CD4-positive, alpha-beta memory T cell (primary cell): Measurements from ENCODE around the gene DDAH2. TPM values are rescaled to one million over a fixed set of nuclear protein-coding genes. Genes with fewer than 3 reads are reported as not detected.

Experiments used
- CTCF ChIA-PET: fragments of 350-600 bp; sonication (Branson Sonifier 250); formaldehyde crosslinking; loops from one replicate; lab custom pipeline; 2021; ENCODE audit warnings: inconsistent platforms; ENCODE audit not compliant: partially characterized antibody; lab: Charles Lee
- POLR2A ChIA-PET: fragments of 350-600 bp; sonication (Branson Sonifier 250); formaldehyde crosslinking; loops from one replicate; lab custom pipeline; 2021; ENCODE audit not compliant: partially characterized antibody; lab: Charles Lee
- DNase-seq, 5 donors: peaks; one replicate each; pipeline versions ENCODE4 v3.0.0 to v3.0.0-alpha.2; 2020 to 2022; ENCODE audit warnings: mixed read lengths in 1 of 5
- H3K27ac ChIP-seq: one replicate; pipeline ENCODE4 v1.7.0; 2013; ENCODE audit warnings: low read depth, low read length
- H3K27me3 ChIP-seq: 2 replicates; pipeline ENCODE4 v1.7.0; 2013; ENCODE audit warnings: mild to moderate bottlenecking, low read length, moderate library complexity; ENCODE audit not compliant: insufficient read depth
- H3K36me3 ChIP-seq: 2 replicates; pipeline ENCODE4 v1.7.0; 2013; ENCODE audit warnings: mild to moderate bottlenecking, low read length, moderate library complexity; ENCODE audit not compliant: insufficient read depth
- H3K4me1 ChIP-seq: 2 replicates; pipeline ENCODE4 v1.7.0; 2013; ENCODE audit warnings: mild to moderate bottlenecking, low read length, moderate library complexity; ENCODE audit not compliant: insufficient read depth
- H3K4me3 ChIP-seq, 2 donors: one replicate each; pipeline ENCODE4 v1.7.0; 2013; ENCODE audit warnings: low read length in 2 of 2, mild to moderate bottlenecking in 1 of 2
- H3K9me3 ChIP-seq, 2 donors: one replicate each; pipeline ENCODE4 v1.7.0; 2013; ENCODE audit warnings: low read length in 2 of 2, control low read depth in 1 of 2; ENCODE audit not compliant: control insufficient read depth in 1 of 2
- H3K27ac Mint-ChIP-seq, 7 donors: one replicate each; pipeline ENCODE4 v1.8.0; 2020 to 2021; ENCODE audit warnings: mixed read lengths in 7 of 7, mild to moderate bottlenecking in 6 of 7, inconsistent platforms in 3 of 7, moderate library complexity in 3 of 7
- H3K27me3 Mint-ChIP-seq, 2 donors: one replicate each; pipeline ENCODE4 v1.8.0; 2020 to 2021; ENCODE audit warnings: mixed read lengths in 2 of 2
- H3K36me3 Mint-ChIP-seq, 2 donors: one replicate each; pipeline ENCODE4 v1.8.0; 2020 to 2021; ENCODE audit warnings: mixed read lengths in 2 of 2, inconsistent platforms in 1 of 2, mild to moderate bottlenecking in 1 of 2
- H3K4me1 Mint-ChIP-seq, 4 donors: one replicate each; pipeline ENCODE4 v1.8.0; 2020 to 2021; ENCODE audit warnings: mixed read lengths in 4 of 4, mild to moderate bottlenecking in 1 of 4
- H3K4me3 Mint-ChIP-seq, 8 donors: one replicate each; pipeline ENCODE4 v1.8.0; 2020 to 2021; ENCODE audit warnings: mixed read lengths in 8 of 8, mild to moderate bottlenecking in 7 of 8, moderate library complexity in 6 of 8, inconsistent platforms in 3 of 8
- H3K9me3 Mint-ChIP-seq, 8 donors: one replicate each; pipeline ENCODE4 v1.8.0; 2020 to 2021; ENCODE audit warnings: mixed read lengths in 8 of 8, mild to moderate bottlenecking in 5 of 8, inconsistent platforms in 3 of 8, moderate library complexity in 1 of 8
- intact Hi-C: fragments of 100-400 bp; cut with micrococcal nuclease; formaldehyde crosslinking; loops from one replicate; pipeline ENCODE4 v1.15.1; 2023
- polyA plus RNA-seq, 2 donors: library from polyadenylated mRNA; unstranded; fragments of 300-500 nt; fragmentation: Illumina TruSeq; gene quantifications; one replicate each; pipeline ENCODE4 v1.2.3, GENCODE V29; 2021
- total RNA-seq, 2 experiments: library from RNA; stranded (reverse); gene quantifications; one replicate each; pipeline ENCODE4 v1.2.3, GENCODE V29; 2021

Gene DDAH2
- total and polyA plus RNA-seq, 4 experiments from 2014 or later, result 5.4 to 19.8 (median 11.9) TPM

DNA sequence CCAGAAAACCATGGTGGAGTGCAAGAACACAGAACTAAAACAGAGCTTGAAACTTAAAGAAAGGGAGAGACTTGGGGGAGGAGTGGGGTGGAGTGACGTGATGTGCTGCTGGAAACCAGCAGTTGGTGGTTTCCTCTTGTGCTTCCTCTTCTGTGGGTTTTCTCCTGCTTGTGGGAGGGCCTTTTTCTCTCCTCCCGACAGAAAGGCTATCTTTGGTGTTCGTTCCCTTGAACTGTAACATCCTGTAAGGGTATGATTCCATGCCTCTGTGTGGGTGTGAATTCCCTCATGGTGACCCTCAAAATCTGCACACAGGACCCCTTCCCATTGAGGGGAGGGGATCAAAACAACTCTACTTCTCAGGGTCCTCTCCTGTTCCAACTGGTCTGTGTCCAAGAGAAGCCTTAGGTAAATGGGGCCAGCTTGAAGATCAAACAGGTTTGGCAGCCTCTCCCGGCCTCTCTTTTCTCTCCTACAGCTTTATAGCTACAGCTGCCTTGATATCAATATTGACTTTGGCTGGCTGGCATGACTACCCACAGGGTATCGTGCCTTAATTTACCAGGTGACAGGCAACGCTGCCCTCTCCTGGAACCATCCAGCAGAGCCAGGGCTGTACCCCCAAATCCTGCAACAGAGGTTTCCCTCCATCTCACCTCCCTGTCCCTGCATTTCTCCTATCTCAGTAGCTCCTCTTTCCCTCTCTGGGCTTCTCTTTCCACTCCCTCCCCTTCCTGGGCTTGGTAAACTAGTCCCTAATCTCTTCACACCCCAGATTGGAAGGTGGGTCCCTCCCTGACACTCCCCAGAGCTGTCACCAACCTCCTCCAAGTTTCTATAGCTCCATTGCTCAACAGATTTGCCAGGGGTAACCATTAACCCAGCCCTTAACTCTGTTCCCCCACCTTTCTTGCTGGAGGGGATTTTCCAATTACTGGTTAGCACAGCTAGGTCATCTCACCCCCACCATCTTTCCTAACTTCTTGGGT lies 9.2 kb upstream of the DDAH2 start:
- DNase-seq, result peak; percentile 77 to 88 (median 82)
- H3K27me3 Mint-ChIP-seq, result no peaks in the 10 kb centered on the region
- H3K36me3 Mint-ChIP-seq, result peaks cover 8 to 42% of the 10 kb centered on the region in 2 donors
- ChIA-PET CTCF (interaction anchor here (0.6 to 17.2 kb wide), 18 partner anchors 8 to 156 kb away, joined by 3 to 173 read pairs (median 5); partner anchors contain the start of genes GPANK1, HSPA1A, HSPA1L and LSM2), POLR2A (interaction anchor here (0.5 to 8.9 kb wide), 29 partner anchors 11 to 1691 kb away, joined by 3 to 81 read pairs (median 4); partner anchors contain the start of genes ABHD16A, BAG6, DDAH2 and FKBPL)
- peak overlapping the region; percentile 84 to 99 (median 98) for H3K4me3 Mint-ChIP-seq
- Histone ChIP-seq H3K27ac (peak overlapping the region; percentile 82), H3K36me3 (peaks cover 10% of the 10 kb centered on the region), H3K4me3 (peak overlapping the region; percentile 11 to 95), H3K27me3 (no peaks in the 10 kb centered on the region), H3K9me3 (no peaks in the 10 kb centered on the region), H3K4me1 (peaks cover 57% of the 10 kb centered on the region)
- intact Hi-C loops, result loop anchor here (1.0 to 5.0 kb wide), 5 partner anchors 8 to 73 kb away; partner anchors contain the start of genes ABHD16A and LY6G5C
- peak overlapping the region; percentile 94 to 97 (median 95) for H3K27ac Mint-ChIP-seq
- peaks cover 42 to 80% (median 64%) of the 10 kb centered on the region in 4 donors for H3K4me1 Mint-ChIP-seq
- H3K9me3 Mint-ChIP-seq, result no peaks in the 10 kb centered on the region

DNA sequence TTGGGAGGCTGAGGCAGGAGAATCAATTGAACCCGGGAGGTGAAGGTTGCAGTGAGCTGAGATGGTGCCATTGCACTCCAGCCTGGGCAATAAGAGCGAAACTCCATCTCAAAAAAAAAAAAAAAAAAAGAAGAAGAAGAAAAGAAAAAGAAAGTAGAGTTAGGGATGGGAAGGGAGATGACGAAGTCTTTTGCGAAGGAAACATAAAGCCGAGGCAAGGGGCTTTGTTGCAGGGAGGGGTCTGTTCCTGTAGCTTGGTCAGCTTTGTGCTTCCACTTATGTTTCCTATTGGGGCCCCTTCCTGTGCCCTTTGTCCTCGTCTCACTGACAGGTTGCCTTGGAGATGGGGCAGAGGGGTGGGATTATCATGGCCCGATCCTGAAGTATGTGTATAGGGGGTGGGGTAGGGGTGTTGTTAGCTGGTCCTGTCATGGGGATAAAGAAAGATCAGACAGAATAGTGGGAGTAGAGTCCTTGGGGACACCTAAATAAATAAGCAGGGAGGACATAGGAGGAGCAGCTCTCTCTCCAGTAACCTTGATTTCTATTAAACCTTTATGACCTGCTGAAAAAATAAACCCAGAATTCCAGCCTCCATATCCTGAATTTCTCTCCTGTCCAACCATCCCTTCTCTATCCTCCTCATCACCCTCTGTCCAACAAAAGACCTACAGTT lies 8.4 kb upstream of the DDAH2 start:
- Mint-ChIP-seq H3K4me1 (peaks cover 45 to 83% (median 67%) of the 10 kb centered on the region in 4 donors), H3K4me3 (peak overlapping the region; percentile 84 to 99 (median 98)), H3K9me3 (no peaks in the 10 kb centered on the region), H3K36me3 (peaks cover 11 to 47% of the 10 kb centered on the region in 2 donors), H3K27me3 (no peaks in the 10 kb centered on the region), H3K27ac (peak overlapping the region; percentile 94 to 97 (median 95))
- POLR2A ChIA-PET, result interaction anchor here (0.6 to 8.9 kb wide), 23 partner anchors 10 to 1690 kb away, joined by 3 to 81 read pairs (median 6); partner anchors contain the start of genes ABHD16A, BAG6, C6orf47 and DDAH2
- DNase-seq, result no peak
- Histone ChIP-seq H3K4me3 (peak overlapping the region; percentile 11 to 95), H3K4me1 (peaks cover 60% of the 10 kb centered on the region), H3K36me3 (peaks cover 15% of the 10 kb centered on the region), H3K9me3 (no peaks in the 10 kb centered on the region), H3K27me3 (no peaks in the 10 kb centered on the region), H3K27ac (peak overlapping the region; percentile 82)
- CTCF ChIA-PET, result interaction anchor here (0.6 to 17.2 kb wide), 15 partner anchors 7 to 152 kb away, joined by 3 to 173 read pairs (median 5); partner anchors contain the start of genes GPANK1, HSPA1A, HSPA1L and LSM2
- intact Hi-C loops, result loop anchor here (5.0 kb wide), 1 partner anchor 55 kb away; the partner anchor contains the start of gene LY6G5C

DNA sequence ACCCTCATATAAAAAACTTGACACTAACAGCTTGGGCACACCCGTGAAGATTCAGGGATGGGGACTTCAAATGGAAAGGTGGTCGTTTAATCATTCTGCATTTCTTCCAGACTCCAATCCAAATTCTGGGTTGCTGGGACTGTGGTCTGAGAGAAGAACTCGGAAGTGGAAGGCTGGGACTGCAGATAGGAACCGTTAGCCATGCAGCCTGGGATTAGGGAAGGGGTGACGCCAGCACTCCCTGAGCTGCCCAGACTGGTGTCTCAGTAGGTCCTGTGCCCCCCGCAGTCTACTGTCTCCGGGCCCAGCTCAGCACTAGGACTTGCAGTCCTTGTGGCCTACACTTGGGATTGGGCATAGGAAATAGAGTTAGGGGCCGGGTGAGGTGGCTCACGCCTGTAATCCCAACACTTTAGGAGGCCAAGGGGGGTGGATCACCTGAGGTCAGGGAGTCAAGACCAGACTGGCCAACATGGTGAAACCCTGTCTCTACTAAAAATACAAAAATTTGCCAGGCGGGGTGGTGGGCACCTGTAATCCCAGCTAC lies 7.7 kb upstream of the DDAH2 start:
- Histone ChIP-seq H3K4me1 (peaks cover 62% of the 10 kb centered on the region), H3K36me3 (peaks cover 21% of the 10 kb centered on the region), H3K27ac (peak overlapping the region; percentile 82), H3K27me3 (no peaks in the 10 kb centered on the region), H3K9me3 (no peaks in the 10 kb centered on the region), H3K4me3 (peak overlapping the region; percentile 95 to 99)
- Mint-ChIP-seq H3K9me3 (no peaks in the 10 kb centered on the region), H3K4me3 (peak overlapping the region; percentile 89 to 99 (median 98)), H3K36me3 (peaks cover 18 to 52% of the 10 kb centered on the region in 2 donors), H3K27me3 (no peaks in the 10 kb centered on the region), H3K27ac (peak overlapping the region; percentile 94 to 97 (median 95)), H3K4me1 (peaks cover 45 to 83% (median 67%) of the 10 kb centered on the region in 4 donors)
- intact Hi-C loops, result loop anchor here (1.0 to 5.0 kb wide), 2 partner anchors 55 to 58 kb away; partner anchors contain the start of genes LY6G5C and VARS1
- POLR2A ChIA-PET, result interaction anchor here (0.5 to 8.9 kb wide), 21 partner anchors 9 to 1214 kb away, joined by 3 to 81 read pairs (median 6); partner anchors contain the start of genes ABHD16A, BAG6, C6orf47 and DDAH2
- no peak for DNase-seq
- CTCF ChIA-PET, result interaction anchor here (1.2 to 17.2 kb wide), 7 partner anchors 36 to 96 kb away, joined by 4 to 173 read pairs (median 7); partner anchors contain the start of genes LSM2, LY6G5C and VWA7

DNA sequence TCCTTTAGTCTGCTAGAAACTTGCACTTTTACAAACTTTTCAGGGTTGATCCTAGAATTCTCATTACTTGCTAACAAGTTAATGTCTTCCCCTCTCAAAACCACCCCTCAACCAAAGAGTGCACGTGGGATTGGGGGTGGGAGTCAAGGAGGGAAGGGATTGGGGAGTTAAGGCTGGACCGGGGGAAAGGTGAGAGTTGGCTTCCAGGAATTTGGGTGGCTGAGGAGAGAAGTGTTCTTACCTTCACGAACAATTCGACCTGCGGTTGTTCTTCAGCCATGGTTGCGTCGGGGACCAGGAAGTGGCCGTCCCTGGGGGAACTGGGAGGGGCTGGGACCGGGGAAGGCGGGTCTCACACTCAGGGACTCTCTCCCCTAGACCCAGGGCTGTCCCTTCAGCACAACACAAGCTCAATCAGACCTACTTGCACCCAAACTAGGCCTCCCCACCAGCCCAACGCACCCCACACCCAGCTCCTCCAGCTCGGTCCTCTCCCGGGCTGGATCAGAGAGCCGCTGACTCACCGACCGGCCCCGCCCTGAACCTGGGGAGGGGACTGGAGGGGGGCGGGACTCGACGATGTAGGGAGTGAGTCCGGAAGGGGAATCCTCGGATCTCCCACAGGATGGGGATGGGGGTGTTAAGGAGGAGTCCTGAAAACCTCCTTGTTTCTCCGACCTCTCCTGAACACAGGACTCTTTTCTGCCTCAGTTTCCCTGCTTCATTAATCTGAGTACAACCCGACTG lies 7.1 kb upstream of the DDAH2 start, which contains the start of gene CLIC1:
Gene CLIC1 (minus strand): TSS at position 510 of the 747 bp plus-strand sequence. CDS start 230 bp downstream, at position 280.
- Mint-ChIP-seq H3K4me3 (peak within 1 kb of the TSS; percentile 89 to 99 (median 98)), H3K9me3 (no peaks in the 10 kb centered on the region), H3K36me3 (peaks cover 21 to 56% of the 10 kb centered on the region in 2 donors), H3K27me3 (no peaks in the 10 kb centered on the region), H3K4me1 (peaks cover 45 to 83% (median 66%) of the 10 kb centered on the region in 4 donors), H3K27ac (peak within 1 kb of the TSS; percentile 94 to 97 (median 95))
- intact Hi-C loops, result loop anchor here (1.0 to 5.0 kb wide), 2 partner anchors 54 to 59 kb away; partner anchors contain the start of genes LY6G5C and VARS1
- peaks cover 64% of the 10 kb centered on the region for H3K4me1 ChIP-seq
- H3K36me3 ChIP-seq, result peaks cover 27% of the 10 kb centered on the region
- CTCF ChIA-PET, result interaction anchor here (0.8 to 17.2 kb wide), 8 partner anchors 37 to 127 kb away, joined by 3 to 173 read pairs (median 7); partner anchors contain the start of genes LSM2, LY6G5C, NEU1 and VARS1
- peak within 1 kb of the TSS; percentile 95 to 99 for H3K4me3 ChIP-seq
- no peaks in the 10 kb centered on the region for H3K9me3 ChIP-seq
- H3K27ac ChIP-seq, result peak within 1 kb of the TSS; percentile 82
- H3K27me3 ChIP-seq, result no peaks in the 10 kb centered on the region
- peak; percentile 50 to 82 (median 52) for DNase-seq
- POLR2A ChIA-PET, result interaction anchor here (0.5 to 8.9 kb wide), 19 partner anchors 9 to 1213 kb away, joined by 3 to 81 read pairs (median 6); partner anchors contain the start of genes ABHD16A, BAG6, C6orf47 and DDAH2

DNA sequence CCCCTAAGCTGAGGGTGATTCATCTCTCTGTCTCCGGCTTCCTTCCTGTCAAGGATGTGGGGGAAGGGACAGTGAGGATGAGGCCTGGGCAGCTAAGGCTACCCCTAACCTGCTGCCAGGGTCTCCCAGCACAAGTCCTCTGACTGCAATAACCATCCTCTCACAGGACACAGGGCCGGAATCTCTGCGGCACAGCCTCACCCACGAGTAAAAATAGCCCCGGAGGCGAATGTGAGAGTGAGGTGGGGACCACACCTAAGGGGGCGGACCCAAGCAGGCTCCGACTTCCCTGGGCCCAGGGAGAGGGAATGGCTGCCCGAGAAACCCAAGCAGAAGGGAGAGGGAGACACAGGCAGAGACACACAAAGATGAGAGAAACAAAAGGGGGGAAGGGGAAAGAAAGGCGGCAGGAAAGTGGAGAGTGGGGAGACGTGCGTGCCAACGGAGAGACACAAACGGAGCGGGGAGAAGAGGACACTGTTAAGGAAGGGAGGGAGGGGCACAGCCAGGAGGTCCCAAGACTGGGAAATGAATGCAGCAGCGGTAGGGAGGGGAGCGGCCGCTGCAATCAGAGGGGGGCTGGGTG lies 5.8 kb upstream of the DDAH2 start:
- H3K36me3 Mint-ChIP-seq, result peaks cover 30 to 67% of the 10 kb centered on the region in 2 donors
- peak; percentile 22 to 85 (median 33) for DNase-seq
- H3K36me3 ChIP-seq, result peaks cover 34% of the 10 kb centered on the region
- no peaks in the 10 kb centered on the region for H3K27me3 Mint-ChIP-seq
- H3K4me1 ChIP-seq, result peaks cover 65% of the 10 kb centered on the region
- intact Hi-C loops, result loop anchor here (5.0 kb wide), 1 partner anchor 53 kb away; the partner anchor contains the start of gene LY6G5C
- CTCF ChIA-PET, result interaction anchor here (1.4 to 17.2 kb wide), 4 partner anchors 38 to 96 kb away, joined by 5 to 173 read pairs (median 16); partner anchors contain the start of genes VARS1 and VWA7
- no peaks in the 10 kb centered on the region for H3K27me3 ChIP-seq
- peak overlapping the region; percentile 94 to 97 (median 95) for H3K27ac Mint-ChIP-seq
- peak overlapping the region; percentile 82 for H3K27ac ChIP-seq
- H3K9me3 Mint-ChIP-seq, result no peaks in the 10 kb centered on the region
- H3K4me1 Mint-ChIP-seq, result peaks cover 45 to 78% (median 65%) of the 10 kb centered on the region in 4 donors
- H3K4me3 ChIP-seq, result peak overlapping the region; percentile 95 to 99
- peak overlapping the region; percentile 89 to 99 (median 98) for H3K4me3 Mint-ChIP-seq
- POLR2A ChIA-PET, result interaction anchor here (0.7 to 8.9 kb wide), 12 partner anchors 7 to 193 kb away, joined by 3 to 81 read pairs (median 46); partner anchors contain the start of genes ABHD16A, BAG6, DDAH2 and DDX39B
- H3K9me3 ChIP-seq, result no peaks in the 10 kb centered on the region
